GM19328 (cell line): ENCODE measurements around the gene STXBP5.

Experiments used
- ATAC-seq: cut with Tn5 transposase; IDR thresholded peaks from one replicate; pipeline ENCODE4 v1.9.1; 2021; ENCODE audit warnings: mild to moderate bottlenecking, moderate library complexity; ENCODE audit not compliant: unreplicated experiment

The STXBP5 gene

GRCh38 chr6:147177286-147177685 lies 26.9 kb upstream of the STXBP5 start:
- no peak for ATAC-seq

GRCh38 chr6:147178355-147178754 lies 25.9 kb upstream of the STXBP5 start:
- no peak for ATAC-seq

DNA sequence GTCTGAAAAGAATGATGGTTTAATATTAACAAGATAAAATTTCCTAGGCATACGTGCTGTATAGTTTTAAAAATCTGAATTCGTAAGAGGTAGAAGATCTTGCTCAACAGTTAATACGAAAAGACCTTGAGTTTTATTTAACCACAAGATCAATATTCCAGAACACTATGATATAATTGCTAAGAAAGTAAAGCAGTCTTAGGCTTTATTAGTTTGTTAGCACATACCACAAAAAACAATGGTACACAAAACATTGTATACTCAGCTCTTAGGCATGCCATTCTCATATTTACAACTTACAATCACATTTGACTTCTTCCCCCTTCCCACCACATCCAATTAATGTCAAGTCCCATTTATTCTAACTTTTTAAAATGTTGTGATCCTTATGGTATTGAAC lies 24.4 kb upstream of the STXBP5 start:
- no peak for ATAC-seq

GRCh38 chr6:147180926-147181325 lies 23.3 kb upstream of the STXBP5 start:
- no peak for ATAC-seq

GRCh38 chr6:147184379-147184778 lies 19.8 kb upstream of the STXBP5 start:
- no peak for ATAC-seq

- no peak for ATAC-seq
Measured at GRCh38 chr6:147185216-147185615, 19.0 kb upstream of the STXBP5 start.

- no peak for ATAC-seq
Measured at GRCh38 chr6:147190556-147190955, 13.7 kb upstream of the STXBP5 start.

- ATAC-seq = no peak
Measured at GRCh38 chr6:147192278-147192911, 11.8 kb upstream of the STXBP5 start.

- ATAC-seq = no peak
Measured at GRCh38 chr6:147194652-147195411, 9.4 kb upstream of the STXBP5 start.

DNA sequence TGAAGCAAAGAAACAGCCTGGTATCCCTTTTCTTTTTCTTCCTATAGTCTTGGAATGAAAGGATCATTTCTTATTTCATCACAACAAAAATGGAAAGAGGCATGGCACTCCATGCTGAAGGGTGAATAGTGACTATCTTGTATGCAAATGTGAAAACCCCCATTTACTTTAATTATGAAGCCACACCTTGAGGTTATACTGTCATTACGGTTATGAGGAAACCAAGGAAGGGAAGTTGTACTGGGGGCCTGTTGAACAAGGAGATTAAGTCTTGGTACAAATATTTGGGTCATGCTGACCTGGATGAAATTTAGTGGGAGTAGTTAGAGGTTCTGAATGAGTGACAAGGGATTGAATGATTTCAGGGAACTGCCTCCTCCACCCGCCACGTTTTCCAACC lies 8.7 kb upstream of the STXBP5 start:
- ATAC-seq = no peak

- ATAC-seq = no peak
Measured at GRCh38 chr6:147195987-147196386, 8.2 kb upstream of the STXBP5 start.

DNA sequence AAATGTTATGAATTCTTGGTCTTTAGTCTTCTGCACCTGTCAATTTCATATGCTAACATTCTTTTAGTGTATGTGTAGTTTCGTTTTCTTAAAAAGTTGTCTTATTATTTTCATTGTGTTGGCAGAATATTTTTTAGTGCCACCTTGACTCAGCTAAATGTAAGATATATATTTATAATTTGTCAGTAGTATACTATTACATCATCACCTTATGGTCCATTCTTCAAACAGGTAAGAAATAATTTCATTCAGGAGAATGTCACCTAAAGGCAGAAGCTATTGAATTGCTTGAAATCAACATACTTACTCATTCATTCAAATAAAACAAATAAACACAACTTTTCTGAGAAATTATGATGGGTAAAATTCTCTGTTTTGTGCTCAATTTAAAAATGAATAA lies 3.5 kb upstream of the STXBP5 start:
- no peak for ATAC-seq

- ATAC-seq = peak; percentile 13
Measured at GRCh38 chr6:147201885-147202515, 2.2 kb upstream of the STXBP5 start.

- ATAC-seq = peak; percentile 74
Measured at GRCh38 chr6:147202516-147203310, 1.5 kb upstream of the STXBP5 start.

DNA sequence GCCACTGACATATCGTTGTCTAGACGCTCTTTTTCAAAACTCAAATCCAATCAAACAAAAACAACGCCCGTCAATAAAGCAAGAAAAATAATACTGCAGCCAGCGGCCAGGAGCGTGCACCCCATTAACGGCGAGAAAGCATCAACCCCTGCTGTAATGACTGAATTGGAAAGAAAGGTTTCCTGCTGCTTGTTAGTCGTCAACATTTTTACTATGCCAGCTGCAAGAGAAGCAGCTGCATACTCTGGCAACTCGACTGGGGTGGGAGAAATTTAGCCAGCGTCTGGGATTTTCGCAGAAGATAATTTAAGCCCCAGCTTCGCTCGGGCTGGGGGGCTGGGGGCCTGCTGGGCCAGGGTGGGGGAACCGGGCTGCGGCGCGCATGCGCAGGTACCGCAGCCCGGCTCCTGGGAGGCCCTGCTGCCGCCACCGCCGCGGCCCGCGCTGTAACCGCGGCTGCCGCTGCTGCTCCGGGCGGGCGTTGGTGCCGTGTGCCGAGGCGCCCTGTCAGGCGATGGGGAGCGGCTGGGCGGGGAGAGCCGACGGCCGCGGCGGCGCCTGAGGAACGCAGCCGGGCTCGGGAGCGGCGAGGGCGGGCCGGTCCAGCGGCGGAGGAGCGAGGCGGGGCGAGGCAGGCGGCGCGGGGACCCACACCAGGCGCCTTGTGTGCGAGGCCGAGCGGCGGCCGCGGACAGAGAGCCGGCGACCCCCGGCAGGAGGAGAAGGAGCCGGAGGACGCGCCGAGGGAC lies 732 bp upstream of the STXBP5 start:
- peak; percentile 49 for ATAC-seq

DNA sequence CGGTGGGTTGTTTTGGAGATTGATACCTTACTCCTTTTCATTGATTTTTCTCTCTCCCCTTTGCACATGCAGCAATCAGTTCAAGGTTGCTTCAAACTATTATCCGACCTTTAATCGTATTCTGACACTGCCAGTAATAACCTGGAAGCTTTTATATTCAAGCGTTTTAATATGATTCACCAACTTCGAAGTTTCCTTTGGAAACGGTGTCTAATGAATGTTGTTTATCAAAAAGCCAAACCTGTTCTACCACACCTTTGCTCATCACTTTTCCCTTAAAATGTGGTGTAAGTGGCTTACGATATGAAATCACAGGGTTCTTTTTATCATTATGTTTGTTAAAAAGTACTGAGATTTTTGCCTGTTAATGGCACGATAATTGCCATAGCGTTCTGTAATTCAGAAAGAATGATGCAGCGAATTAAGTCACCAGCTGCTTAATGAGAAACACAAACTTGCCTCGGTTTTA lies 660 bp downstream of the STXBP5 start:
- ATAC-seq = no peak

GRCh38 chr6:147205690-147206600 lies 1.7 kb downstream of the STXBP5 start:
- ATAC-seq = no peak

DNA sequence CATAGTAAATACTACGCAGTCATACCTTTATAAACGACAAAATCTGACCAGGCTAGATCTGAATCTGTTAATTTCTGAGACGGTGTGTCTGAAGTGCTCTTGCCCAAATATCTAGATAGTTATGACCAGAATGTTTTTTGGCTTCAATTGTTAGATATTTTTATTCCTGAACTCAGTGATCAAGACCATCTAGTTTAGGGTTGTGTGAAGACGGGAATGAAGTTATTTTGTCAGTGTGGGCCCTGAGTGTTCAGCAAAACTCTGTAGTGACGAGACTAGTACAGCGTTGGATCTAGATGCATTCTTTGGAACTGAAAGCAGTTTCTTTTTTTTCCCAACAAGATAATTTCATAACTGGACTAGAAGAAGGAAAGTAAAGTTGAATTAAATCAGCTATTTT lies 3.1 kb downstream of the STXBP5 start:
- no peak for ATAC-seq
